Loucy (cell line): Measurements from ENCODE around the gene RAB9B.

Experiments
- H2AFZ ChIP-seq: fragments of 200-600 bp; sonication (generic); 2 replicates; pipeline ENCODE4 v1.6.0; 2016; ENCODE audit warnings: antibody characterized with exemption, mild to moderate bottlenecking, low read length, moderate library complexity
- H3F3A ChIP-seq: fragments of 200-600 bp; 2 replicates; pipeline ENCODE4 v1.6.0; 2016; ENCODE audit warnings: antibody characterized with exemption, low read depth, mild to moderate bottlenecking
- H3K27me3 ChIP-seq: fragments of 200-600 bp; sonication (generic); 2 replicates; pipeline ENCODE4 v1.6.1; 2014; ENCODE audit warnings: low read length, mild to moderate bottlenecking; ENCODE audit not compliant: insufficient read depth, poor library complexity, severe bottlenecking
- H3K36me3 ChIP-seq: fragments of 200-600 bp; sonication (generic); 2 replicates; pipeline ENCODE4 v1.6.1; 2016; ENCODE audit warnings: low read length; ENCODE audit not compliant: insufficient read depth
- H3K4me1 ChIP-seq: fragments of 200-600 bp; sonication (generic); 2 replicates; pipeline ENCODE4 v1.5.1; 2014; ENCODE audit warnings: low read length, mild to moderate bottlenecking; ENCODE audit not compliant: insufficient read depth, poor library complexity, severe bottlenecking
- H3K4me2 ChIP-seq: fragments of 200-600 bp; sonication (generic); 2 replicates; pipeline ENCODE4 v1.6.0; 2014; ENCODE audit warnings: antibody characterized with exemption, low read length, low read depth, mild to moderate bottlenecking; ENCODE audit not compliant: poor library complexity, severe bottlenecking
- H3K4me3 ChIP-seq: fragments of 200-600 bp; sonication (generic); 2 replicates; pipeline ENCODE4 v1.5.1; 2014; ENCODE audit warnings: low read length, mild to moderate bottlenecking, mixed read lengths; ENCODE audit not compliant: poor library complexity, severe bottlenecking
- H3K79me2 ChIP-seq: fragments of 200-600 bp; sonication (generic); 2 replicates; pipeline ENCODE4 v1.6.1; 2014; ENCODE audit warnings: low read length; ENCODE audit not compliant: insufficient read depth
- H3K9ac ChIP-seq: fragments of 200-600 bp; sonication (generic); 2 replicates; pipeline ENCODE4 v1.6.0; 2014; ENCODE audit warnings: mild to moderate bottlenecking, low read depth, low read length, moderate library complexity; ENCODE audit not compliant: poor library complexity, severe bottlenecking
- H3K9me2 ChIP-seq: fragments of 200-600 bp; sonication (generic); replicated peaks from 2 replicates; pipeline ENCODE4 v1.6.1; 2016; ENCODE audit warnings: low read depth, low read length, mixed read lengths
- H3K9me3 ChIP-seq: fragments of 200-600 bp; sonication (generic); 2 replicates; pipeline ENCODE4 v1.6.1; 2014; ENCODE audit warnings: mild to moderate bottlenecking, antibody characterized with exemption, low read length, low read depth; ENCODE audit not compliant: insufficient read depth
- H4K20me1 ChIP-seq: fragments of 200-600 bp; sonication (generic); 2 replicates; pipeline ENCODE4 v1.6.0; 2014; ENCODE audit warnings: antibody characterized with exemption, low read length, mild to moderate bottlenecking; ENCODE audit not compliant: insufficient read depth, poor library complexity, severe bottlenecking
- EZH2phosphoT487 ChIP-seq: fragments of 200-600 bp; IDR thresholded peaks from 2 replicates; pipeline ENCODE4 v1.6.1; 2018; ENCODE audit warnings: antibody characterized with exemption, mild to moderate bottlenecking, moderate library complexity, borderline replicate concordance
- TF ChIP-seq, protein P1 (sequence below): fragments of 200-600 bp; sonication (generic); conservative IDR thresholded peaks from 2 replicates; pipeline ENCODE4 v1.5.1; 2014; ENCODE audit warnings: mild to moderate bottlenecking, antibody characterized with exemption, low read length

RAB9B gene

GRCh38 chrX:103806862-103807474 lies 25.1 kb downstream of the RAB9B start:
- Histone ChIP-seq H3K9me3 (no peaks in the 10 kb centered on the region), H4K20me1 (no peaks in the 10 kb centered on the region), H3K9ac (no peak overlapping the region), H3F3A (no peaks in the 10 kb centered on the region), H3K4me1 (no peaks in the 10 kb centered on the region), H3K4me3 (no peak overlapping the region), H3K4me2 (no peak overlapping the region), H3K36me3 (no peaks in the 10 kb centered on the region), H2AFZ (no peak overlapping the region), H3K9me2 (no peaks in the 10 kb centered on the region), H3K79me2 (no peaks in the 10 kb centered on the region), H3K27me3 (no peaks in the 10 kb centered on the region)
- TF ChIP-seq EZH2phosphoT487: no peak
- TF ChIP-seq, protein P1, sequence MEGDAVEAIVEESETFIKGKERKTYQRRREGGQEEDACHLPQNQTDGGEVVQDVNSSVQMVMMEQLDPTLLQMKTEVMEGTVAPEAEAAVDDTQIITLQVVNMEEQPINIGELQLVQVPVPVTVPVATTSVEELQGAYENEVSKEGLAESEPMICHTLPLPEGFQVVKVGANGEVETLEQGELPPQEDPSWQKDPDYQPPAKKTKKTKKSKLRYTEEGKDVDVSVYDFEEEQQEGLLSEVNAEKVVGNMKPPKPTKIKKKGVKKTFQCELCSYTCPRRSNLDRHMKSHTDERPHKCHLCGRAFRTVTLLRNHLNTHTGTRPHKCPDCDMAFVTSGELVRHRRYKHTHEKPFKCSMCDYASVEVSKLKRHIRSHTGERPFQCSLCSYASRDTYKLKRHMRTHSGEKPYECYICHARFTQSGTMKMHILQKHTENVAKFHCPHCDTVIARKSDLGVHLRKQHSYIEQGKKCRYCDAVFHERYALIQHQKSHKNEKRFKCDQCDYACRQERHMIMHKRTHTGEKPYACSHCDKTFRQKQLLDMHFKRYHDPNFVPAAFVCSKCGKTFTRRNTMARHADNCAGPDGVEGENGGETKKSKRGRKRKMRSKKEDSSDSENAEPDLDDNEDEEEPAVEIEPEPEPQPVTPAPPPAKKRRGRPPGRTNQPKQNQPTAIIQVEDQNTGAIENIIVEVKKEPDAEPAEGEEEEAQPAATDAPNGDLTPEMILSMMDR: no peak

- no peak overlapping the region for H3K4me2 ChIP-seq
- TF ChIP-seq, protein P1: no peak
- no peak for TF ChIP-seq EZH2phosphoT487
- H3K9me2 ChIP-seq: no peaks in the 10 kb centered on the region
- H3K27me3 ChIP-seq: no peaks in the 10 kb centered on the region
- no peaks in the 10 kb centered on the region for H3K9me3 ChIP-seq
- H3K4me1 ChIP-seq: no peaks in the 10 kb centered on the region
- H4K20me1 ChIP-seq: no peaks in the 10 kb centered on the region
- no peaks in the 10 kb centered on the region for H3F3A ChIP-seq
- H3K36me3 ChIP-seq: no peaks in the 10 kb centered on the region
- H3K4me3 ChIP-seq: no peak overlapping the region
- H3K79me2 ChIP-seq: no peaks in the 10 kb centered on the region
- H2AFZ ChIP-seq: no peak overlapping the region
- H3K9ac ChIP-seq: no peak overlapping the region
Measured at GRCh38 chrX:103805860-103806259, 26.2 kb downstream of the RAB9B start.

- TF ChIP-seq, protein P1: no peak
- no peak for TF ChIP-seq EZH2phosphoT487
- no peaks in the 10 kb centered on the region for H4K20me1 ChIP-seq
- no peaks in the 10 kb centered on the region for H3K79me2 ChIP-seq
- no peaks in the 10 kb centered on the region for H3K27me3 ChIP-seq
- no peak overlapping the region for H3K4me3 ChIP-seq
- no peaks in the 10 kb centered on the region for H3K36me3 ChIP-seq
- no peak overlapping the region for H3K4me2 ChIP-seq
- H3K4me1 ChIP-seq: no peaks in the 10 kb centered on the region
- no peaks in the 10 kb centered on the region for H3K9me3 ChIP-seq
- no peaks in the 10 kb centered on the region for H3K9me2 ChIP-seq
- H3F3A ChIP-seq: no peaks in the 10 kb centered on the region
- no peak overlapping the region for H3K9ac ChIP-seq
- H2AFZ ChIP-seq: no peak overlapping the region
Measured at GRCh38 chrX:103800318-103800717, 31.7 kb downstream of the RAB9B start.
